Non-pigmented ciliary epithelial cell (primary cell): Measurements from ENCODE around the gene CDON.
"Not testable (repeated sequence)": the region's sequence is repeated elsewhere in the genome, so short reads cannot be mapped to it uniquely, and the experiment has no call there.

Source experiments
- DNase-seq: peaks from one replicate; pipeline ENCODE4 v3.0.0-alpha.2; 2010; ENCODE audit warnings: low read depth

Gene CDON

GRCh38 chr11:126048197-126048596, 14.5 kb downstream of the CDON start:
- no peak for DNase-seq

GRCh38 chr11:126046570-126047195, 16.0 kb downstream of the CDON start:
- no peak for DNase-seq

GRCh38 chr11:126039485-126040271, 23.0 kb downstream of the CDON start:
- no peak for DNase-seq

GRCh38 chr11:126035718-126036117, 26.9 kb downstream of the CDON start:
- no peak for DNase-seq

GRCh38 chr11:126034933-126035425, 27.7 kb downstream of the CDON start:
- no peak for DNase-seq

GRCh38 chr11:126034039-126034932, 28.4 kb downstream of the CDON start:
- no peak for DNase-seq

- no peak for DNase-seq
These were observed 30.3 kb downstream of the CDON start for GRCh38 chr11:126032375-126032774.

GRCh38 chr11:126029805-126030204, 32.9 kb downstream of the CDON start:
- no peak for DNase-seq

- no peak for DNase-seq
These were observed 33.4 kb downstream of the CDON start for GRCh38 chr11:126029237-126029636.

- not testable (repeated sequence) for DNase-seq
These were observed 34.1 kb downstream of the CDON start for GRCh38 chr11:126028534-126028933.

- no peak for DNase-seq
These were observed 36.1 kb downstream of the CDON start for GRCh38 chr11:126026579-126026978.

GRCh38 chr11:126025822-126026221, 36.8 kb downstream of the CDON start:
- no peak for DNase-seq

- no peak for DNase-seq
These were observed 38.5 kb downstream of the CDON start for GRCh38 chr11:126024123-126024522.

GRCh38 chr11:126012852-126013251, 49.8 kb downstream of the CDON start:
- no peak for DNase-seq

GRCh38 chr11:126011754-126012153, 50.9 kb downstream of the CDON start:
- no peak for DNase-seq

- DNase-seq = no peak
These were observed 51.4 kb downstream of the CDON start for GRCh38 chr11:126011265-126011664.

GRCh38 chr11:126008956-126009355, 53.7 kb downstream of the CDON start:
- DNase-seq = no peak

GRCh38 chr11:126007238-126007637, 55.4 kb downstream of the CDON start:
- DNase-seq = no peak

- no peak for DNase-seq
These were observed 56.6 kb downstream of the CDON start for GRCh38 chr11:126006068-126006467.

- no peak for DNase-seq
These were observed 60.5 kb downstream of the CDON start for GRCh38 chr11:126002181-126002580.

GRCh38 chr11:125999234-125999880, 63.3 kb downstream of the CDON start:
- DNase-seq = no peak

GRCh38 chr11:125998267-125998666, 64.4 kb downstream of the CDON start:
- DNase-seq = no peak
